HUES48 (cell line): ENCODE results near the gene LYSMD2.

Experiments
- H3K27ac ChIP-seq: one replicate; pipeline ENCODE4 v1.7.0; 2013; ENCODE audit warnings: low read depth, low read length, inconsistent platforms
- H3K27me3 ChIP-seq: 2 replicates; pipeline ENCODE4 v1.6.1; 2013; ENCODE audit warnings: mild to moderate bottlenecking, low read length; ENCODE audit not compliant: control insufficient read depth, insufficient read depth
- H3K36me3 ChIP-seq: 2 replicates; pipeline ENCODE4 v1.6.1; 2013; ENCODE audit warnings: low read length; ENCODE audit not compliant: control insufficient read depth, insufficient read depth
- H3K4me1 ChIP-seq: 2 replicates; pipeline ENCODE4 v1.6.1; 2013; ENCODE audit warnings: mild to moderate bottlenecking, low read length; ENCODE audit not compliant: control insufficient read depth, insufficient read depth
- H3K4me3 ChIP-seq: 2 replicates; pipeline ENCODE4 v1.5.1; 2013; ENCODE audit warnings: mild to moderate bottlenecking, low read depth, low read length
- H3K9ac ChIP-seq: 2 replicates; pipeline ENCODE4 v1.6.1; 2013; ENCODE audit warnings: mild to moderate bottlenecking, low read depth, low read length, moderate library complexity
- H3K9me3 ChIP-seq: 2 replicates; pipeline ENCODE4 v1.6.1; 2013; ENCODE audit warnings: low read length; ENCODE audit not compliant: control insufficient read depth, insufficient read depth

Gene LYSMD2

GRCh38 chr15:51696566-51696965 is 40.9 kb downstream of the LYSMD2 start:
- Histone ChIP-seq H3K4me3 (no peak overlapping the region), H3K9ac (no peak overlapping the region), H3K4me1 (no peaks in the 10 kb centered on the region), H3K27ac (no peak overlapping the region), H3K9me3 (no peaks in the 10 kb centered on the region), H3K27me3 (no peaks in the 10 kb centered on the region), H3K36me3 (peaks cover 44% of the 10 kb centered on the region)

DNA sequence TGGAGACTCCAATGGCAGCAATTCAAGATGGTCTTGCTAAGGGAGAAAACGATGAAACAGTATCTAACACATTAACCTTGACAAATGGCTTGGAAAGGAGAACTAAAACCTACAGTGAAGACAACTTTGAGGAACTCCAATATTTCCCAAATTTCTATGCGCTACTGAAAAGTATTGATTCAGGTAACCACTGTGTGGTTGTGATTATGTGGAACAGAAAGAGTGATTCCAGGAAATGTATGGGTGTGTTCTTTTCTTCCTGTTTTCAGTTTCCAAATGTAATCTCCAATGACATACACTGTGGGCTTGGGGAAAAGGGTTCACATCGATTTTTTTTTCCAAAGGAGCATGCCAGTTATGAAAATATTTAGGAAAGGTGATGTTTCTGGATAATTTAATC is 45.3 kb downstream of the LYSMD2 start:
- H3K36me3 ChIP-seq: peaks cover 31% of the 10 kb centered on the region
- H3K4me3 ChIP-seq: no peak overlapping the region
- H3K27me3 ChIP-seq: no peaks in the 10 kb centered on the region
- no peaks in the 10 kb centered on the region for H3K4me1 ChIP-seq
- no peaks in the 10 kb centered on the region for H3K9me3 ChIP-seq
- no peak overlapping the region for H3K9ac ChIP-seq
- no peak overlapping the region for H3K27ac ChIP-seq

DNA sequence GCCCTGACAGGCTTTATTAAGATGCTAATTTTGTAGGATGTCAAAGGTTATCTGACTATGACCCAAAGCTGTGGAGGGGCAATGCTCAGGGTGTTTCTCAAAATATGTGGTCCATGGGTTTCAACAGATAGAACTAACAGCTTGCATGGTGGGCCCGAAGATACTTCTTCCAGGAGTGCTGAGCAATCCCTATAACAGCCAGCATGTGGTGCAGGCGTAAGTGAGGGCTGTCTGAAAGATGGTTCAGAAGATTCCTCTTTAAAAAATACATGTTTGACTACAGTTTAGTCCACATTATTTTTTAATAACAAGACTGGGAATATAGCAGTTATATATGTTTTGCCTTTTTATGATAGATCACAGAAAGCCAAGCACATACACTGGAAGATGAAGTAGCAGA is 48.6 kb downstream of the LYSMD2 start:
- no peaks in the 10 kb centered on the region for H3K4me1 ChIP-seq
- no peak overlapping the region for H3K9ac ChIP-seq
- no peak overlapping the region for H3K4me3 ChIP-seq
- H3K36me3 ChIP-seq: peaks cover 32% of the 10 kb centered on the region; the same call in 1 of the 2 replicates
- no peaks in the 10 kb centered on the region for H3K9me3 ChIP-seq
- no peaks in the 10 kb centered on the region for H3K27me3 ChIP-seq
- H3K27ac ChIP-seq: no peak overlapping the region

- H3K9me3 ChIP-seq: no peaks in the 10 kb centered on the region
- H3K4me1 ChIP-seq: no peaks in the 10 kb centered on the region
- peaks cover 24% of the 10 kb centered on the region; the same call in 1 of the 2 replicates for H3K36me3 ChIP-seq
- no peak overlapping the region for H3K4me3 ChIP-seq
- no peak overlapping the region for H3K27ac ChIP-seq
- H3K27me3 ChIP-seq: no peaks in the 10 kb centered on the region
- H3K9ac ChIP-seq: no peak overlapping the region
Observed at GRCh38 chr15:51687565-51687964, 49.9 kb downstream of the LYSMD2 start.

GRCh38 chr15:51681303-51681963 is 56.0 kb downstream of the LYSMD2 start, which contains the start of gene SCG3:
Gene SCG3, plus strand, starts transcription at chr15:51681503. Its CDS starts 253 bp downstream, at chr15:51681756.
- Histone ChIP-seq H3K9me3 (no peaks in the 10 kb centered on the region), H3K36me3 (peaks cover 9% of the 10 kb centered on the region; the same call in 1 of the 2 replicates), H3K27me3 (no peaks in the 10 kb centered on the region), H3K9ac (peak within 1 kb of the TSS; percentile 79), H3K27ac (peak within 1 kb of the TSS; percentile 94), H3K4me1 (peaks cover 9% of the 10 kb centered on the region), H3K4me3 (peak within 1 kb of the TSS; percentile 88)

GRCh38 chr15:51680321-51680720 is 57.1 kb downstream of the LYSMD2 start:
- Histone ChIP-seq H3K9me3 (no peaks in the 10 kb centered on the region), H3K27ac (no peak overlapping the region), H3K36me3 (0 out of 2 replicates have a peak, but pooled peaks cover 3% of the 10 kb centered on the region), H3K4me1 (peaks cover 9% of the 10 kb centered on the region), H3K9ac (no peak overlapping the region), H3K4me3 (no peak overlapping the region), H3K27me3 (no peaks in the 10 kb centered on the region)

- Histone ChIP-seq H3K9me3 (no peaks in the 10 kb centered on the region), H3K27me3 (no peaks in the 10 kb centered on the region), H3K4me3 (no peak overlapping the region), H3K9ac (no peak overlapping the region), H3K4me1 (peaks cover 9% of the 10 kb centered on the region), H3K27ac (no peak overlapping the region), H3K36me3 (no peaks in the 10 kb centered on the region)
Observed at GRCh38 chr15:51678096-51678495, 59.4 kb downstream of the LYSMD2 start.

GRCh38 chr15:51677452-51677851 is 60.0 kb downstream of the LYSMD2 start:
- H3K4me3 ChIP-seq: no peak overlapping the region
- no peaks in the 10 kb centered on the region for H3K27me3 ChIP-seq
- H3K27ac ChIP-seq: no peak overlapping the region

GRCh38 chr15:51677021-51677420 is 60.4 kb downstream of the LYSMD2 start:
- Histone ChIP-seq H3K4me3 (no peak overlapping the region), H3K36me3 (no peaks in the 10 kb centered on the region), H3K27ac (no peak overlapping the region), H3K9ac (no peak overlapping the region), H3K9me3 (no peaks in the 10 kb centered on the region), H3K4me1 (peaks cover 14% of the 10 kb centered on the region), H3K27me3 (no peaks in the 10 kb centered on the region)

More at GRCh38 chr15:51677452-51677851, 60.0 kb downstream of the LYSMD2 start:
- Histone ChIP-seq H3K36me3 (no peaks in the 10 kb centered on the region), H3K9ac (no peak overlapping the region), H3K4me1 (peaks cover 11% of the 10 kb centered on the region), H3K9me3 (no peaks in the 10 kb centered on the region)

DNA sequence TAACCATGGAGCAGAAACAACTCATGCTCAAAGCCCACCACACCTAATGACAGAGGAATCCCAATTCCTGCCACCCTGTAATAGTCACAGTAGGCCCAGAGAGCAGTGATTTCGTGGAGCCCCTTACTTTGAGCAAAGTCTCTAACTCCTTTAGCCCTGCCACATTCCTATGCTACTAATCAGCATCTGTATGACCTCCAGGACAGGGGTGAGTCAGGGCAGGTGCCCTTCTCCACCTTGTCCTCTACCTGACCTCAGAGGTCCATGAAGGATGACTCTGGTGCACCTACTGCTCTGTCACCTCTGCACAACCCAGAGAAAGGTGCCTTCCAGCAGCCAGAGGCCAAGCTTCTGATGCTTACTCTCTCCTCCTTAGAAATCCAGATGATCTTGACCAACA is 62.2 kb downstream of the LYSMD2 start:
- Histone ChIP-seq H3K27me3 (no peaks in the 10 kb centered on the region), H3K9ac (no peak overlapping the region), H3K27ac (no peak overlapping the region), H3K4me3 (no peak overlapping the region), H3K4me1 (peaks cover 7% of the 10 kb centered on the region; the same call in 1 of the 2 replicates), H3K9me3 (no peaks in the 10 kb centered on the region), H3K36me3 (no peaks in the 10 kb centered on the region)
